HuH-7 (cell line): ENCODE data around the gene MAL.

Experiments used
- DNase-seq: peaks from one replicate; pipeline ENCODE4 v3.0.0; 2011; ENCODE audit warnings: low spot score

Gene MAL

GRCh38 chr2:94996305-94997100 lies 29.0 kb upstream of the MAL start:
- DNase-seq = no peak

- no peak for DNase-seq
Measured at GRCh38 chr2:94997981-94998930, 27.3 kb upstream of the MAL start.

GRCh38 chr2:94999431-94999883 lies 26.1 kb upstream of the MAL start:
- no peak for DNase-seq

- no peak for DNase-seq
Measured at GRCh38 chr2:95001051-95001562, 24.4 kb upstream of the MAL start.

- no peak for DNase-seq
Measured at GRCh38 chr2:95001701-95002100, 23.8 kb upstream of the MAL start.

GRCh38 chr2:95002498-95002897 lies 23.0 kb upstream of the MAL start:
- DNase-seq = no peak

GRCh38 chr2:95004287-95004686 lies 21.2 kb upstream of the MAL start:
- DNase-seq = no peak

- DNase-seq = no peak
Measured at GRCh38 chr2:95004711-95005110, 20.8 kb upstream of the MAL start.

- DNase-seq = no peak
Measured at GRCh38 chr2:95005726-95006125, 19.8 kb upstream of the MAL start.

- DNase-seq = no peak
Measured at GRCh38 chr2:95006588-95006987, 18.9 kb upstream of the MAL start.

GRCh38 chr2:95007031-95007609 lies 18.4 kb upstream of the MAL start:
- no peak for DNase-seq

GRCh38 chr2:95007822-95008221 lies 17.7 kb upstream of the MAL start:
- no peak for DNase-seq

GRCh38 chr2:95008306-95008705 lies 17.2 kb upstream of the MAL start:
- DNase-seq = no peak

- no peak for DNase-seq
Measured at GRCh38 chr2:95008996-95009395, 16.5 kb upstream of the MAL start.

- DNase-seq = no peak
Measured at GRCh38 chr2:95009412-95009811, 16.1 kb upstream of the MAL start.

- DNase-seq = no peak
Measured at GRCh38 chr2:95010126-95010525, 15.4 kb upstream of the MAL start.

GRCh38 chr2:95010718-95011117 lies 14.8 kb upstream of the MAL start:
- no peak for DNase-seq

- no peak for DNase-seq
Measured at GRCh38 chr2:95012881-95013550, 12.5 kb upstream of the MAL start.

GRCh38 chr2:95013726-95014125 lies 11.8 kb upstream of the MAL start:
- no peak for DNase-seq

GRCh38 chr2:95014126-95014708 lies 11.3 kb upstream of the MAL start:
- no peak for DNase-seq

- DNase-seq = no peak
Measured at GRCh38 chr2:95015261-95015912, 10.1 kb upstream of the MAL start.
